ENCODE results near the gene SRPK2.

DNA sequence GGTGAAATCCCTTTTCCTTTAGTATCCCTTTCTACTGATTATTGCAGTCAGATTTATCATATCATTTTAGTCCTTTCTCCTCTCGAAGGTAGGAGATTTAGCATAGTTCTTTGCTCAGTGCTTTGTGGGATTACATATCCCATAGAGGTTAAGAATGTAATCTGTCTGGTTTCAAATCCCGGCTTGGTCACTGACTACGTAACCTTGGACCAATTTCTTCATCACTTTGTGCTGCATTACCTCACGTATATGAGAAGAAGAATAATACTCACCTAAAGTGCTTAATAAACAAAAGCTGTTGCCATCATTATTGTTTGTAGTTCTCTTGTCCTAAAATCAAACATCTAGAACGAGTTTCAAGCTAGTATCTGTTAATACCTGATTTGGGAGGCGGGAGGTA is 300.7 kb downstream of the SRPK2 start:
- TF ChIP-seq, protein P1, sequence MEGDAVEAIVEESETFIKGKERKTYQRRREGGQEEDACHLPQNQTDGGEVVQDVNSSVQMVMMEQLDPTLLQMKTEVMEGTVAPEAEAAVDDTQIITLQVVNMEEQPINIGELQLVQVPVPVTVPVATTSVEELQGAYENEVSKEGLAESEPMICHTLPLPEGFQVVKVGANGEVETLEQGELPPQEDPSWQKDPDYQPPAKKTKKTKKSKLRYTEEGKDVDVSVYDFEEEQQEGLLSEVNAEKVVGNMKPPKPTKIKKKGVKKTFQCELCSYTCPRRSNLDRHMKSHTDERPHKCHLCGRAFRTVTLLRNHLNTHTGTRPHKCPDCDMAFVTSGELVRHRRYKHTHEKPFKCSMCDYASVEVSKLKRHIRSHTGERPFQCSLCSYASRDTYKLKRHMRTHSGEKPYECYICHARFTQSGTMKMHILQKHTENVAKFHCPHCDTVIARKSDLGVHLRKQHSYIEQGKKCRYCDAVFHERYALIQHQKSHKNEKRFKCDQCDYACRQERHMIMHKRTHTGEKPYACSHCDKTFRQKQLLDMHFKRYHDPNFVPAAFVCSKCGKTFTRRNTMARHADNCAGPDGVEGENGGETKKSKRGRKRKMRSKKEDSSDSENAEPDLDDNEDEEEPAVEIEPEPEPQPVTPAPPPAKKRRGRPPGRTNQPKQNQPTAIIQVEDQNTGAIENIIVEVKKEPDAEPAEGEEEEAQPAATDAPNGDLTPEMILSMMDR (IDR thresholded peaks at IDR 0.05) = no peak
- no peak for TF ChIP-seq SIN3A (IDR thresholded peaks at IDR 0.05; ENCODE audit: borderline replicate concordance, insufficient read depth, low read depth, low read length)
- TF ChIP-seq REST (IDR thresholded peaks at IDR 0.05; ENCODE audit: insufficient read depth in 1 of 2, low read depth in 2 of 2, low read length in 1 of 2) = no peak
